PC-9 (cell line): ENCODE data around the gene LAMA2.

Source experiments
- EZH2 ChIP-seq: fragments of 200-600 bp; sonication (generic); IDR thresholded peaks from 2 replicates; pipeline ENCODE4 v1.8.0; 2017; ENCODE audit warnings: antibody characterized with exemption, low read depth
- TF ChIP-seq, protein P1 (sequence below): fragments of 200-600 bp; sonication (generic); conservative IDR thresholded peaks from 2 replicates; pipeline ENCODE4 v1.6.1; 2017; ENCODE audit warnings: mixed run types, antibody characterized with exemption, mild to moderate bottlenecking, moderate library complexity

DNA sequence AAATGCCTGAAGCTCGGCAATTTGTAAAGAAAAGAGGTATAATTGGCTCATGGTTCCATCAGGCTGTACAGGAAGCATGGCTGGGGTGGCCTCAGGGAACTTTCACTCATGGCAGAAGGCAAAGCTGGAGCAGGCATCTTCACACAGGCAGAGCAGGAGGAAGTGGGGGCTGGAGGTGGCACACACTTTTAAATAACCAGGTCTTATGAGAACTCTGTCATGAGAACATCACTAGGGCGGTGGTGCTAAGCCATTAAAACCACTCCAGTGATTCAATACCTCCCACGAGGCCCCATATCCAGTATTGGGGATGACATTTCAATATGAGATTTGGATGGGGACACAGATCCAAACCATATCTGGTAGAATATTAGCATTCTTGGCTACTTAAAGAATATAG, 481.8 kb downstream of the LAMA2 start:
- TF ChIP-seq, protein P1, sequence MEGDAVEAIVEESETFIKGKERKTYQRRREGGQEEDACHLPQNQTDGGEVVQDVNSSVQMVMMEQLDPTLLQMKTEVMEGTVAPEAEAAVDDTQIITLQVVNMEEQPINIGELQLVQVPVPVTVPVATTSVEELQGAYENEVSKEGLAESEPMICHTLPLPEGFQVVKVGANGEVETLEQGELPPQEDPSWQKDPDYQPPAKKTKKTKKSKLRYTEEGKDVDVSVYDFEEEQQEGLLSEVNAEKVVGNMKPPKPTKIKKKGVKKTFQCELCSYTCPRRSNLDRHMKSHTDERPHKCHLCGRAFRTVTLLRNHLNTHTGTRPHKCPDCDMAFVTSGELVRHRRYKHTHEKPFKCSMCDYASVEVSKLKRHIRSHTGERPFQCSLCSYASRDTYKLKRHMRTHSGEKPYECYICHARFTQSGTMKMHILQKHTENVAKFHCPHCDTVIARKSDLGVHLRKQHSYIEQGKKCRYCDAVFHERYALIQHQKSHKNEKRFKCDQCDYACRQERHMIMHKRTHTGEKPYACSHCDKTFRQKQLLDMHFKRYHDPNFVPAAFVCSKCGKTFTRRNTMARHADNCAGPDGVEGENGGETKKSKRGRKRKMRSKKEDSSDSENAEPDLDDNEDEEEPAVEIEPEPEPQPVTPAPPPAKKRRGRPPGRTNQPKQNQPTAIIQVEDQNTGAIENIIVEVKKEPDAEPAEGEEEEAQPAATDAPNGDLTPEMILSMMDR, result no peak
- no peak for TF ChIP-seq EZH2
